Liver (tissue), 3 donors: Measurements from ENCODE around the gene GPR150.

Experiments
- GABPA ChIP-seq, 2 donors: IDR thresholded peaks in 1 of 2; conservative IDR thresholded peaks in 1 of 2; 2 replicates each; pipeline ENCODE4 v1.6.1; 2016; ENCODE audit warnings: antibody characterized with exemption in 2 of 2, mild to moderate bottlenecking in 1 of 2, moderate library complexity in 1 of 2
- HNF4G ChIP-seq: IDR thresholded peaks from 2 replicates; pipeline ENCODE4 v1.6.1; 2016; ENCODE audit warnings: antibody characterized with exemption
- RAD21 ChIP-seq, 2 donors: IDR thresholded peaks; 2 replicates each; pipeline ENCODE4 v1.6.1; 2016; ENCODE audit warnings: antibody characterized with exemption in 2 of 2, mild to moderate bottlenecking in 2 of 2
- SP1 ChIP-seq: IDR thresholded peaks from 2 replicates; pipeline ENCODE4 v1.6.1; 2018; ENCODE audit warnings: antibody characterized with exemption, mild to moderate bottlenecking
- TF ChIP-seq, protein P1 (sequence below): fragments of 150-350 bp; IDR thresholded peaks from 2 replicates; pipeline ENCODE4 v1.5.1; 2017; ENCODE audit warnings: improper control_type of control experiment, low read depth, low read length; ENCODE audit not compliant: missing input control
- TF ChIP-seq, protein P2 (sequence below): IDR thresholded peaks from 2 replicates; pipeline ENCODE4 v1.6.1; 2016; ENCODE audit warnings: antibody characterized with exemption
- donor health status: healthy.
- donor health status: healthy.

DNA sequence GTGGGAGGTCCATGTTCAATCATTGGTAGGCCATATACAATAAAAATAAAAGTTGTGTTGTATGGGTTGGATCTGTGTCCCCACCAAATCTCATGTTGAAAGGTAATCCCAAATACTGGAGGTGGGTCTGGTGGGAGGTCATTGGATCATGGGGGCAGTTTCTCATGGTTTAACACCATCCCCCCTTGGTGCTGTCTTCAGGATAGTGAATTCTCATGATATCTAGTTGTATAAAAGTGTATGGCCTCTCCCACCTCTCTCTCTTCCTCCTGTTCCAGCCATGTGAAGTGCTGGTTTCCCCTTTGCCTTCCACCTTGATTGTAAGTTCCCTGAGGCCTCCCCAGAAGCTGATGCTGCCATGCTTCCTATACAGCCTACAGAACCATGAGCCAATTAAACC, 47.8 kb downstream of the GPR150 start:
- no peak for TF ChIP-seq RAD21 (IDR thresholded peaks at IDR 0.05)
- TF ChIP-seq, protein P1, sequence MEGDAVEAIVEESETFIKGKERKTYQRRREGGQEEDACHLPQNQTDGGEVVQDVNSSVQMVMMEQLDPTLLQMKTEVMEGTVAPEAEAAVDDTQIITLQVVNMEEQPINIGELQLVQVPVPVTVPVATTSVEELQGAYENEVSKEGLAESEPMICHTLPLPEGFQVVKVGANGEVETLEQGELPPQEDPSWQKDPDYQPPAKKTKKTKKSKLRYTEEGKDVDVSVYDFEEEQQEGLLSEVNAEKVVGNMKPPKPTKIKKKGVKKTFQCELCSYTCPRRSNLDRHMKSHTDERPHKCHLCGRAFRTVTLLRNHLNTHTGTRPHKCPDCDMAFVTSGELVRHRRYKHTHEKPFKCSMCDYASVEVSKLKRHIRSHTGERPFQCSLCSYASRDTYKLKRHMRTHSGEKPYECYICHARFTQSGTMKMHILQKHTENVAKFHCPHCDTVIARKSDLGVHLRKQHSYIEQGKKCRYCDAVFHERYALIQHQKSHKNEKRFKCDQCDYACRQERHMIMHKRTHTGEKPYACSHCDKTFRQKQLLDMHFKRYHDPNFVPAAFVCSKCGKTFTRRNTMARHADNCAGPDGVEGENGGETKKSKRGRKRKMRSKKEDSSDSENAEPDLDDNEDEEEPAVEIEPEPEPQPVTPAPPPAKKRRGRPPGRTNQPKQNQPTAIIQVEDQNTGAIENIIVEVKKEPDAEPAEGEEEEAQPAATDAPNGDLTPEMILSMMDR, result no peak
- TF ChIP-seq HNF4G, result no peak
- TF ChIP-seq, protein P2, sequence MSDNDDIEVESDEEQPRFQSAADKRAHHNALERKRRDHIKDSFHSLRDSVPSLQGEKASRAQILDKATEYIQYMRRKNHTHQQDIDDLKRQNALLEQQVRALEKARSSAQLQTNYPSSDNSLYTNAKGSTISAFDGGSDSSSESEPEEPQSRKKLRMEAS, result no peak
- TF ChIP-seq GABPA (IDR thresholded peaks at IDR 0.05 in 1 of 2, conservative IDR thresholded peaks at IDR 0.05 in 1 of 2), result no peak
- TF ChIP-seq SP1, result no peak
